NCI-H146 treated with DMSO at 0.1 percent for 48 hours (cell line): ENCODE measurements around the gene PDCD7.

Experiments used
- DNase-seq: peaks from one replicate; lab custom pipeline; 2025; ENCODE audit not compliant: unreplicated experiment; lab: John Stamatoyannopoulos, UW

The PDCD7 gene

DNA sequence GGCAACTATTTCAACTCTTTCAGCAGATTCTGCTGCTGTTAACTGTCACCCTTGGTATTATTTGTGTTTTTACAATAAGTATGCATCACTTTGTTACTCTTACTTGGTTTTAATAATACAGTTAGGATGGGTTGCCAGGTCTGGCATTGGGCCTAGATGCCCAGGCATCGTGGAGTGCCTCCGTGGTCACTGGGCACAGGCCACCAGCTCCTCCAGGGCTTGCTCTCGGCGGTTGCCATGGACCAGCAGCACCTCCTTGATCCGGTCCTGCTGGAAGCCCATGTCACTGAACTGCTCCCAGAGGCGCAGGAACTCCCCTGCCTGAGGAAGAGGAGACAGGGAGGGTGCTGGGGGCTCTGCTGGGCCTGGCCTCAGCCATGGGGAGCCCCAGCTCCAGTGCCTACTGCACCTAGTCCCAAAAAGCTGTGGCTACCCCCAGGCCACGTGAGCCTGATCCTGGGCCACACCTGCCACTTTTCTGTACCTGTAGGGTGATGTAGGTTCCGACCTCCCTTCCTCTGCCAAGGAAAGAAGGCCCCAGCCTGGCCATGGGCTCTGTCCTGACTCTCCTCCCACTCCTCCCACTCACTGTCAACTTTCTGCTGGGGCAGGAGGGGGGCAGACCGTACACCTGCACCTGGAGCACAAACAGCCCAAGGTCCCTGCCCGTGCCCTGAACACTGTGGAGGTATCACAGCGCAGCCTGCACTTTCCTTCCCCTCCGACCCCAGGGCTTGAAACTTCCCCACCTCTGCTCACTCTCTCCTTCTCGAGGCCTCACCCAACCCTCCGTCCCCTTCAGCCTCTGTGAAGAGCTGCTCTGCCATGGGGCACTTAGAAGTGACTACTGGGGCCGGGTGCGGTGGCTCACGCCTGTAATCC, 40.5 kb downstream of the PDCD7 start:
- no peak for DNase-seq

DNA sequence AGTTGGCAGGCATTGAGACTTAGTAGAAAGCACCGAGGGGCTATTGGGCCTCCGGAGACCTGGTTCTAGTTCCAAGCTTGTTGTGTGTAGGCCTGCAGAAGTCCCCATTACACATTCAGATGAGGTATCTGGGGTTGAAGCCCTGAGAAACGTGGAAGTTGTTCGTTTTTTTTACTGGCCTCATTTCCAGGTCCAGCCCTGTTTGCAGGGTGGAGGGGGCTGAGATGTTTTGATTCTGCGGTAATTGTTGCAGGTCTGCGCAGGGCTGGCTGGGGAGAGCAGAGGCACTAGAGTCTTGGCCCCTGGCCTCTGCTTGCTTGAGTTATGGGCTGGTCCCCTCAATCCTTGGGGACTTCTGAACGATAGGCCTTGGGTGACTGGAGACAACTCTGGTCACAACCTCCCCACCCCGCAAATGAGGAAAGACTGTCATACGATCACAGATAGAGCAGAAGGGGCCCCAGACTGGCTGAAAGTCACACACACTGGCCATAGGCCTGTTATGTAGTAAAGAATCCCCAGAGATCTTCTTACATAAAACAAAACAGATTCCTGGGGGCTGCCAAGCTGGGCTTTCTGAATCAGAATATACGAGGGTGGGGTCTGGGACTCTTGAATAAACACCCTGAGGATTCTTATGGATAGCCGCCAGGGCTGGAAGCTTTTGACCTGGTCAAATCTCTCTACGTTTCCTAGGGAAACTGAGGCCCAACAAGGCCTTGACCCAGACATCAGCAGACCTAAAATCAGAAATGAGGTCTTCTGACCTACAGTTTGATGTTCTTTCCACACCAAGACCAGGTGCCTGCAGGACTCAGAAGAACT, 41.5 kb downstream of the PDCD7 start:
- DNase-seq = no peak

DNA sequence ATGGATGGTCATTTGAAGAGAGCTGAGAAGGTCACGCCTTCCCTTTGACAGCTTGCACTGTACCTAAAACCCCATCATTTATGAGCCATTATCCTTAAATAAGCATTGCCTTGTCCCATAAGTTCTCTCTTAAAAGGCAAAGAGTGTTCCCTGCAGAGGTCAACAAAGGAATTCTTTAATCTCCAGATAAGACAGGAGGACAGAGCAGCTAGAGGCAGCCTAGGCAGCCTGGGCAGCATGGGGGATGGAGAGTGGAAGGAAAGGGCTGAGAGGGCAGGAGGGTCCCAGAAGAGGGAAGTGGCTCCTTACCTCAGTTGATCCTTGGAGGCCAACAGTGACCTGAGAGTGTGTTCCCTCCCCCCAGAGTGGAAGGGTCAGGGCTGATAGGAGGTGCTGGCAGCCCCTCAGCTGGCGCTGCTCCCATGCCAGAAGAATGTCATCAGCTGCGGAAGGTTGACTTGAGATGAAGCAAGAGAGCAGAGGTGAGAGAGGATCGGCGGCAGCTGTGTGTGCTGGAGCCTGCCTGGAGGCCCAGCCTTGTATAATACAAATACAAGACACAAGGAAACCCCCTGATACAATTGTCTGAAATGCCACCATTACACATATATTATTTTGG, 44.3 kb downstream of the PDCD7 start:
- no peak for DNase-seq

DNA sequence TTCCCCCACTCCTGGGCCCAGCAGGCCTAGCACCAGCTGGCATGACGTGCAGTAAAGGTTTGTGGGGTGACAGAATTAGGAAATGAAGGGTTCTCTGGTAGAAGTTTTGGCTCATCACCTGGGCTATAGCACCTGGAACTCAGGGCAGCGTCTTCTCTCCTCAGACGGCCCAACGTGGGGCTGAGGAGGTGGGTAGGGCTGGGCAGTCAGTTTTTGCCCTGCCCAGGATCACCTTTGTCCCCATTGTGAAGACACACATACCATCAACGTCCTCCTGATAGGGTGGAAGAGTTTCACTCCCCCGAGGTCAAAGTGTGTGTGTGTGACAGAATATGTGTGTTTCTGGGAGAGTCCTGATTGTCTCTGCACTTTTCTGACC, 45.0 kb downstream of the PDCD7 start:
- DNase-seq = no peak

DNA sequence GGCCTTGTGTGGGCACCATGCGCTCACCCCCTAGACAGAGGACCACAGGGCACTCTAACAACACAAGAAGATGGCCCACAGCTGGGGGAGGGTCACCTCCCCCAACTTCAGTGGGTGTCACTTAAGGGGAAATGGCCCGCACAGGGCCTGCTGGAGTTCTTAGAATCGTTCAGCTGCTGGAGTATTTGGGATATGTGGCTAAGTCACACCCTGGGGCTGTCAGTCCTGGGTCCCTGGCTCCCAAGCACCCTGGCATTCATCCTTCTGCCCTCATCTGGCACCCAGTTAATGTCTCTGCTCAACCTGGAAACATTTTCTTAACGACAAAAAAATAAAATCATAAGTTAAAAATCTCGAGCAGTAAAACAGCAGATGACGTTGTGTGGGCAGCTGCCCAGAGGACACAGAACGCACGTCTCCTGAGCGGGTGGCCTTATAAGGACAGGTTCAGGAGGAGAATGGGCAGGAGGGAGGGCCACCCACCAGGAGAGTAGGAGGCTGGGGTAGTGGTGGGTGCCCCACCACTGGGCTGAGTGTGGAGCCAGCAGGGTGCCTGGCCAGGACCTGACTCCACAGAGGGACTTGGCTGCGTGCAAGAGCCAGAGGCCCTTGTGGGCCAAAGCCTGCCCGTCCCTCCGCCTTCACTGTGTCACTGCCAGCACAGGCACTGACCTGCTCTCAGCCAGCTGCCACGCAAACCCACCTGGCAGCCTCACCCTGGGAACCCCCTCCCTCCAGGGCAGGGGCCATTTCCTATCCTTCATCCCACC, 45.5 kb downstream of the PDCD7 start:
- DNase-seq = no peak

DNA sequence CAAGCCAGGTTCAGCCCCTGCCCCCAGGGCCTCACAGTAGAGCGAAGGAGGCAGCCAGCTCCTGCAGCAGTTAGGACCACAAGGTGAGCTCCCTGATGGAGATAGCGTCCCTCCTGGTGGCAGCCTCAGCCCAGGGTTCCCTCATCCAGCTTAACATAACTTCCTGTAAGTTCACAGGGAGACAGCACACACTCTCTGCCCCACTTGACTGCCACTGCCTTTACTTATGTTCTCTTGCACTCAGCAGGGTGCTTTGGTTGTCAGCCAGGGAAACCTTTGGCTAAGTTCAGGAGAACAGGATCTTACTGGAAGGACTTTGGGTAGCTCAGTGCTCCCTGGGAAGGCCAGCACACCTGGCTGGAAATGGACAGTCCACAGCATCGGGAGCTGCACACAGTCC, 46.2 kb downstream of the PDCD7 start:
- no peak for DNase-seq

DNA sequence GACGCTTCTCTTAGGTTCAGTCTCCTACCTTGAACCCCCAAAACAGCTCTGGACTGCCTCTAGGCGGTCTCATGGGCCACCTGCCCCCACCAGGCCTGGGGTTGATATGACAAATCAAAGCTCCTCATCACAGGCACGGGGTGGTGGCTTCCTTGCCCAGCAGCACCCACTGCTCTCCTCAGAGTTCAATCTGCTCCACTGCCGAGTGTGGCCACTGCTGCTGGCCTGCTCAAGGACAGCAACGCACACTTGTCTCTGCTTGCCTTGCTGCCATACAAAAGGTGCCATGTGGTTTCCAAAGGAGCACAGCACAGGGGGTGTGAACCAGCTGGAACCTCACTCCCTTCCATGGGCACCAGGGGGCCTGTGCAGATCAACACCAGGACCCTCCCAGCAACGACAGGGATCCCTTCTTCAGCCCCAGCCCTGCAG, 46.9 kb downstream of the PDCD7 start:
- DNase-seq = no peak

DNA sequence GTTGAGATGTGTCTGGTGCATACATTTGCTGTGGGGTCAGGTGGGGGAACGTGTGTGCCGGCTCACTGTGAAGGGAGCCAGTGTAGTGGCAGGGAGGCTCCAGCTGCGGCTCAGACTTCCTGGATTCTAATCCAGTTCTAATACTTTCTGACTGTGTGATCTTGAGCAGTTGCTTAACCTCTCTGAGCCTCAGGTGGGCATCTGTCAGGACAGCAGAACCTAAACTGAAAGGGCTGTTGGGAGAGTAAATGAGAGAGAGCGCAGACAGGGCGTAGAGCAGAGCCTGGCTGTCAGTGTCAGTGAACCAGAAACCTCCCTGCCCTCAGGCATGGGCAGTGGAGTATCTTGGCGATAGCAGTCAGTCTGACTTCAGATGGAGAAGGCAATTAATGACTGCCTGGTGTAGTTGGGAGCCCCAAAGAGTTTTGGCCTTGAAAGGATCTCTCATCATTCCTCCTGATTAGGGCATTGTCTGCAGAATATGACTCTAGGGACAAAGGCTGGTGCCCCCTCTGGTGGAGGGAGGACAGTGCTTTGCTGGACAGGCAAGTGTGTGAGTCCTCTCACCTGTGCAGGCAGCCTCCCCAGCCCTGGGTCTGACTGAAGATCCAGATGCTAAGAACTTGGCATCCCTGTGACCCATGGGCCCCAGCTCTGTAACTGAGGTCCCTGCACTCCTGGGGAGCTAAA, 47.5 kb downstream of the PDCD7 start:
- DNase-seq = no peak

DNA sequence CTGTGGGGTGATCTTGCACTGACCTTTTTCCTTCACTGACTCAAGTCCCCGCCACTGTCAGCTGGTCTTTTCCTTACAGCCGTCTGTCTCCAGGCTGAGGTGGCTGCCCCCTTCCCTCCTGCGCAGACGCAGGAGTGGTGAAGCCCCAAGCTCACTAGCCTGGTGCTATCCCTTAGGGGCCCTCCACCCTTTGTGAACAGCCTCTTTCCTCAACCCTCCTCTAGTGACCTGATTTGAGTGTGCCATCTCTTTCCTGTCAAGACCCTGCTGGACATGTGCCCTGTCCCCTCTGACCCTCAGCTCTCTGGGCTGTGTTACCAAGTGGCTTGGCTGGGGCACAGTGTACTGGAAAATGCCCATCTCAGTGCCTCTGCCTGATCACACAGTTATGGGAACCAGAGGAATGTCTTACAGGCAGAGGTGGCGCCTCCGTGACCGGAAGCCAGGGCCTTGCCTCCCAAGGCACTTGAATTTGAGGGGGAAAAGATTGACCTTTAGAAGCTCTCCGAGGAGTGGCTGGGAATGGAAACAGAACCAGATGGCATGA, 48.3 kb downstream of the PDCD7 start:
- DNase-seq = no peak

DNA sequence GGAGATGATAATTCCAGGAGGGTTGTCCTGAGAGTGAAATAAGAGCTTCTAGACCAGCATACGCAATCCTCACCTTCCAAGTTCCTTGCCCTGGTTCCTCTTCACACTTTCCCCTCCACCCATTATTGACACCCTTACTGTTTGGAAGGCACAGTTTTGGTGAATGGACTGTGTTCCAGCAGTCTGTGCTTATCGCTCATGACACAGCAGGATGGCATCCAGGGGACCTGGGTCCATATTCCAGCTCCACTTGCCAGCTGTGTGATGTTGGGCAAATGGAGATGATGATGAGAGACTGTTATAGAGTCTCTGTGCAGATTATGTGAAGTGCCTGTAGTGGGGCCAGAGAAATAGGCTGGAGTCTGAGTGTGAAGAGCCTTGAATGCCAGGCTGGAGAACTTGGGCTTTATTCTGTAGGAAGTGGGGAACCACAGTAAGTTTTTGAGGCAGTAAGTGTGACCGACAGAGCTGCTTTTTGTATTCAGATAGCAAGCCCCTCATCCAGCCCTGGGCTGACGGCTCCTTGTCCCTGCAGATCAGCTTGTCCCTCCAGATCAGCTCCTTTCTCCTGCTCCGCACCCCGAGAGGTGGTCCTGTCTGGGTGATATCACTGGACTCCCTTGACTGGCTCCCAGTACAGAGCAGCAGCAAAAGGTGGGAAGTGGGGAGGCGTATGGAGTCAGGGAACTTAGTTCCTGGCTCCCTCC, 49.0 kb downstream of the PDCD7 start:
- DNase-seq = no peak

DNA sequence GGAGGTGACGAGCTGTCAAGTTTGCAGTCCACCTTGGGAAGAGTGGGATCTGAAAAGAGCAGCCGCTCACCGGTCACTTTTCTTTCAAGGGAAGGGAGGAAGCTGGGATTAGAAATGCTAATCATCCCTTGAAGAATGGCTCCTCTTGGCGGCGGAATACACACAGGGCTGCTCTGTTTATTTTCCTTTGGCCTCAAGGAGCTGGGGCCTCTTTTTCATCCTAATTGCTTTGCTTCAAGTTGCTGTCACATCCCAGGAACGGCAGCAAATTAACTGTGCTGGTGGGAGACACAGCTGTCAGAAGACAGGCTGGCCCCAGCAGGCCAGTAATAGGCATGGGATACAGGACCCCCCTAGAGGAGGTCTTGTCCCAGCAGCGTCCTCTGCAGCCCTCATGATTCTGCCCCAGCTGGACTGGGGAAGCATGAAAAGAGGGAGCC, 50.3 kb downstream of the PDCD7 start:
- DNase-seq = no peak

DNA sequence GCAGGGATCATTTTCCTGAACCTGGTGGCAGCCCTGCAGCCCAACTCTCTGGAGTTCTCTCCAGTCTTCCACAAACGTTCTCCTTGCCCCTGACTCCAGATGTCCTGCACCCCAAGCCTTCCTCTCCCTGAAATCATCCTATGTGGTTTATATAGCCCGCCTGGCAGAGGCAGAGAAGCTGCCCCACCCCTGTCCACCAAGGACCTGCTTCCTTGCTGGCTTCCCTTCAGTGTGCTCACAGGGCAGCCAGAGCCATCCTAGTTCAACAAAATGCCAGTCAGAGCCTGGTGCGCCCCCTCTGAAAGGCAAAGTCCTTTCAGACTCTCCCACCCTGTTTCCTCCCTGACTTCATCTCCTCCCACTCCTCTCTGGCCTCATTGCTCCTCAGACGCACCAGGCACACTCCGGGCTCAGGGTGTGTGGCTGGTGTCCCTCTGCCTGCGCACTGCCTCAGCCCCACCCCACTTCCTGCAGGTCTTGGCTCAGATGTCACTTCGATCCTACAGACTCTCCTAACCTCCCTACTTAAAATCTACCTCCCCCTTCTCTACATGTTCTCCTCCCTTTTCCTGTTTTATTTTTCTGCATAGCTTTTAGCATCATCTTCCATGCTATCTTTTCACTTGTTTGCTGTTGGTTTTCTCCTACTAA, 51.2 kb downstream of the PDCD7 start:
- no peak for DNase-seq

DNA sequence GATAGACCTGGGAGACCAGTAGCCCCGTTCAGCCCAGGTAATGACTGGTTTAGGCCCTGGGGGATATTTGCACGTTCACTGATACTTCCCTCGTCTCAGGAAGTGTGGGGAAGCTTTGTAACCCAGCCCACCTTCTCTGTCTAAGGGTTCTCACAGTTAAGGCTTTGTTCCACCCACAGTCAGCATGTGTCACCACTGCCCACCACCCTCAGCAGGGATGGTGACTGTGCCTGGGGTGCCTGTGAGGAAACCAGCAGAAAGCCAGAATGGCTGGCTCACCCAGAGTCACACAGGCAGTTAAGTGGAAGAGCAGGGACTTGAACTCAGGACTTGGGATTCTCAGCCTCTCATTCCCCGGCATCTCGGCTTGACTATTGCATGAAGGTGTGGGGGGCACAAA, 51.9 kb downstream of the PDCD7 start:
- DNase-seq = no peak

DNA sequence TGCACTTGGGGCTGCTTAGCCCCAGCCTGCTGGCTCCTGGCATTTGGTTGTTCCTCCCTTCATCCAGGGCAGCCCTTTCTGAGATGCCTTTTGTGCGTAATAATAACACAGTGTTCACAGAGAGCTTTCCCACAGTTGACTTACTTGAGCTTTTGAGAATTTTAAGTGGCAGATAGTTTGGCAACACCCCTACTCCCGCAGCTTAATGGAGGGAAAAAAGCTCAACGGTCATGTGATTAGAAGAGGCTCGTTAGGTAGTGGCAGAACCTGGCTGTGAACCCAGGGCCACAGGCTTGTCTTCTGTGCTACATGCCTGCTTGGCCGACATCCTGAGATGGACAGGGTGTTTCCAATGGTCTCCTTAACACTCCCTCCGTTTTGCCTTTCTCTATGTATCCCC, 52.3 kb downstream of the PDCD7 start:
- no peak for DNase-seq

DNA sequence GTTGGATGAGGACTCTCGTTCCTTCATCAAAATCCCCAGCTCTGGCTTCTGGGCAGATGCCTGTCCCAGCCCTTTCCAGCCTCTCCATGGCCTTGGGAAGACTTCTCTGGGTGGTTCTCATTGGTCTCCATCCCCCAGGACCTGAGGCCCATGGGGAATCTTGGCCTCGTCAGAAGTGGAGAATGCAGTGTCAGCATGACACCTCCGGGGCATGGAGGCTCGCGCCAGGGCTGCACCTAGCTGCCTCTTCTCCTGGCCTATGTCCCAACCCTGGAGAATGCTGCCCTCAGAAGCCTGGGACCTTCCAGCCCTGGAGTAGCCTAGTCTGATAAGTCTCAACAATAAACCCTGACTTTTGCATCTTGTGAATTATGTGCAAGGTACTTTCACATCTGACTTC, 54.0 kb downstream of the PDCD7 start:
- no peak for DNase-seq

DNA sequence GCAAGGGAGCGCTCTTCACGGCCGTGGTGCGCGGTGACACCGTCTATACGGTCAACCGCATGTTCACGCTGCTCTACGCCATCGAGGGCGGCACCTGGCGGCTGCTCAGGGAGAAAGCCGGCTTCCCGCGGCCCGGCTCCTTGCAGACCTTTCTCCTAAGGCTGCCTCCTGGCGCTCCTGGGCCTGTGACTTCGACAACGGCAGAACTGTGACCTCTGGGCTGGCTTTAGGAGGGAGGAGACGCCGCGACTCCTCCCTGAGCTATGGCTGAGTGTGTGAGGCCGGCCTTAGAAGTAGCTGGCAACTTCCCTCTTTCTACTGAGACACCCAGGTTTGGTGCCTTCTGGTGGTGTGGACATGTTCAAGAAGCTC, 55.6 kb downstream of the PDCD7 start:
- no peak for DNase-seq

DNA sequence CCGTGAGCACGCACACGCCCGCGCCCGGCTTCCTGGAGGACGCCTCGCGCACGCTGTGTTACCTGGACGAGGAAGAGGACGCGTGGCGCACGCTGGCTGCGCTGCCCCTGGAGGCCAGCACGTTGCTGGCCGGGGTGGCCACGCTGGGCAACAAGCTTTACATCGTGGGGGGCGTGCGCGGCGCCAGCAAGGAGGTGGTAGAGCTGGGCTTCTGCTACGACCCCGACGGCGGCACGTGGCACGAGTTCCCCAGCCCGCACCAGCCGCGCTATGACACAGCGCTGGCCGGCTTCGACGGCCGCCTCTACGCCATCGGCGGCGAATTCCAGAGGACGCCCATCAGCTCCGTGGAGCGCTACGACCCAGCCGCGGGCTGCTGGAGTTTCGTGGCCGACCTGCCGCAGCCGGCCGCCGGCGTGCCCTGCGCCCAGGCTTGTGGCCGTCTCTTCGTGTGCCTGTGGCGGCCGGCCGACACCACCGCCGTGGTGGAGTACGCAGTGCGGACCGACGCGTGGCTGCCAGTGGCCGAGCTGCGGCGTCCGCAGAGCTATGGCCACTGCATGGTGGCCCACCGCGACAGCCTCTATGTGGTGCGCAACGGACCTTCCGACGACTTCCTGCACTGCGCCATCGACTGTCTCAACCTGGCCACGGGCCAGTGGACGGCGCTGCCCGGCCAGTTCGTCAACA, 56.2 kb downstream of the PDCD7 start:
- DNase-seq = no peak

DNA sequence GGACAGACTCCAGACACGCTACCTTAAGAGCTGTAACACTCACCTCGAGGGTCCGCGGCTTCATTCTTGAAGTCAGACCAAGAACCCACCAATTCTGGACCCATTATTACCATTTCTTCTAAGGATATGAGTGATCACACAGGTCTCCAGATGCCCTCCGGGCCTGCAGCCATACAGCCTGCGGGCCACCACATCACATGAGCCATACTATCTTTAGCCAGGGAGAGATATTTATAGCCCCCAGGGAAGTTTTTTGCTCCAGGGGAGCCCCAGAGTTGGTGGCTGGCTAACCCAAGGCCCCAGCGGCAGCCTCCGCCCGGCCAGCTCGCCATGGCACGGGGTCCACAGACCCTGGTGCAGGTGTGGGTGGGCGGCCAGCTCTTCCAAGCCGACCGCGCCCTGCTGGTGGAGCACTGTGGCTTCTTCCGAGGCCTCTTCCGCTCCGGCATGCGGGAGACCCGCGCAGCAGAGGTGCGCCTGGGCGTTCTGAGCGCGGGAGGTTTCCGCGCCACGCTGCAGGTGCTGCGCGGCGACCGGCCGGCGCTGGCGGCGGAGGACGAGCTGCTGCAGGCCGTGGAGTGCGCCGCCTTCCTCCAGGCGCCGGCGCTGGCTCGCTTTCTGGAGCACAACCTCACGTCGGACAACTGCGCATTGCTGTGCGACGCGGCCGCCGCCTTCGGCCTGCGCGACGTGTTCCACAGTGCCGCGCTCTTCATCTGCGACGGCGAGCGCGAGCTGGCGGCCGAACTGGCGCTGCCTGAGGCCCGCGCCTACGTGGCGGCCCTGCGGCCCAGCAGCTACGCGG, 56.9 kb downstream of the PDCD7 start, which contains the start of gene KBTBD13:
Gene KBTBD13 (plus strand): TSS at position 261 of the 805 bp plus-strand sequence. CDS start 70 bp downstream, at position 331.
- no peak for DNase-seq
